HepG2 (cell line): ENCODE measurements around the gene CARD19. TPM values are rescaled to one million over a fixed set of nuclear protein-coding genes. Genes with fewer than 3 reads are reported as not detected.

ENCODE experiments used
- ATAC-seq: fragments of 200-7000 bp; cut with Tn5 transposase; 3 replicates; pipeline ENCODE4 v1.9.1; 2020; ENCODE audit warnings: mild to moderate bottlenecking, moderate library complexity
- BruUV-seq: library from RNA; stranded (reverse); fragments of 400-500 nt; replicated peaks from 2 replicates; lab custom pipeline; 2021; lab: Mats Ljungman, UMichigan
- CTCF ChIA-PET: fragments of 300-600 bp; formaldehyde crosslinking; extraction: SDS; loops from one replicate; lab custom pipeline; 2021; ENCODE audit warnings: low total read pairs, inconsistent platforms, low intra/inter-chr PET ratio; lab: Yijun Ruan, JAX
- POLR2A ChIA-PET: fragments of 350-600 bp; sonication (Branson Sonifier 250); formaldehyde crosslinking; loops from one replicate; lab custom pipeline; 2020; ENCODE audit warnings: antibody characterized with exemption, inconsistent platforms; lab: Yijun Ruan, JAX
- DNase-seq: peaks from one replicate; pipeline ENCODE4 v3.0.0-alpha.2; 2015; ENCODE audit warnings: low spot score
- FAIRE-seq: peaks from 3 replicates; lab custom pipeline; 2011; peaks lifted over from hg19 to GRCh38; lab: Jason Lieb, UNC
- H2AFZ ChIP-seq: one replicate; pipeline ENCODE4 v1.6.1; 2011; ENCODE audit warnings: low read length, inconsistent platforms
- H3K27ac ChIP-seq: fragments of 300-600 bp; 3 replicates; pipeline ENCODE4 v1.8.0; 2011; ENCODE audit warnings: mixed run types, mild to moderate bottlenecking, mixed read lengths, low read length, inconsistent platforms; ENCODE audit not compliant: insufficient read depth; ENCODE audit errors: extremely low read length
- H3K27me3 ChIP-seq, 2 experiments: fragments of 200-600 bp in 1 of 2; 2 replicates in 1 of 2; 3 replicates in 1 of 2; pipeline versions ENCODE4 v1.6.0 to v1.8.0; 2011; ENCODE audit warnings: low read length in 2 of 2, mild to moderate bottlenecking in 2 of 2, moderate library complexity in 2 of 2, inconsistent platforms in 1 of 2; ENCODE audit not compliant: insufficient read depth in 2 of 2, control insufficient read depth in 1 of 2
- H3K36me3 ChIP-seq, 2 experiments: fragments of 200-600 bp in 1 of 2; replicated peaks in 1 of 2; 2 replicates in 1 of 2; 3 replicates in 1 of 2; pipeline versions ENCODE4 v1.5.1 to v1.8.0; 2011; ENCODE audit warnings: low read length in 2 of 2, inconsistent platforms in 1 of 2; ENCODE audit not compliant: insufficient read depth in 2 of 2, control insufficient read depth in 1 of 2
- H3K4me1 ChIP-seq: 2 replicates; pipeline ENCODE4 v1.5.1; 2012; ENCODE audit warnings: low read length, inconsistent platforms; ENCODE audit not compliant: insufficient read depth
- H3K4me2 ChIP-seq: 2 replicates; pipeline ENCODE4 v1.6.0; 2011; ENCODE audit warnings: low read depth, low read length, inconsistent platforms
- H3K4me3 ChIP-seq, 3 experiments: fragments of 200-600 bp in 1 of 3; sonication (generic), shearing (Covaris generic) in 1 of 3; replicated peaks in 1 of 3; 2 replicates each; pipeline ENCODE4 v1.5.1; 2011 to 2016; ENCODE audit warnings: low read length in 3 of 3, inconsistent platforms in 2 of 3, low read depth in 2 of 3, mild to moderate bottlenecking in 2 of 3, control low read depth in 1 of 3, mixed read lengths in 1 of 3; ENCODE audit not compliant: insufficient read depth in 1 of 3
- H3K79me2 ChIP-seq: one replicate; pipeline ENCODE4 v1.6.1; 2011; ENCODE audit warnings: low read length, inconsistent platforms; ENCODE audit not compliant: insufficient read depth
- H3K9ac ChIP-seq: 2 replicates; pipeline ENCODE4 v1.6.0; 2011; ENCODE audit warnings: mild to moderate bottlenecking, low read depth, low read length, inconsistent platforms; ENCODE audit not compliant: insufficient read depth
- H3K9me3 ChIP-seq: 2 replicates; pipeline ENCODE4 v1.5.1; 2012; ENCODE audit warnings: mild to moderate bottlenecking, low read length
- H4K20me1 ChIP-seq: 2 replicates; pipeline ENCODE4 v1.6.0; 2011; ENCODE audit warnings: inconsistent platforms, mild to moderate bottlenecking, low read length, moderate library complexity; ENCODE audit not compliant: insufficient read depth
- CBFB ChIP-seq: sonication (generic); formaldehyde crosslinking; IDR thresholded peaks from 2 replicates; pipeline ENCODE4 v1.4.0; 2020; ENCODE audit warnings: missing genetic modification reagents
- DPF2 ChIP-seq: sonication (generic); formaldehyde crosslinking; IDR thresholded peaks from 2 replicates; pipeline ENCODE4 v1.4.0; 2020; ENCODE audit warnings: mild to moderate bottlenecking, low read depth, missing genetic modification reagents, borderline replicate concordance
- EED ChIP-seq: sonication (generic); formaldehyde crosslinking; IDR thresholded peaks from 2 replicates; pipeline ENCODE4 v1.5.0; 2020; ENCODE audit warnings: mild to moderate bottlenecking, missing genetic modification reagents
- ESRRA ChIP-seq: sonication (generic); formaldehyde crosslinking; IDR thresholded peaks from 2 replicates; pipeline ENCODE4 v1.5.1; 2020; ENCODE audit warnings: mild to moderate bottlenecking, low read depth, missing genetic modification reagents
- FOXM1 ChIP-seq: sonication (generic); formaldehyde crosslinking; IDR thresholded peaks from 2 replicates; pipeline ENCODE4 v1.5.0; 2020; ENCODE audit warnings: missing genetic modification reagents
- HNRNPL ChIP-seq: fragments of 200-400 bp; formaldehyde crosslinking; IDR thresholded peaks from 2 replicates; pipeline ENCODE4 v1.6.1; 2017; ENCODE audit warnings: mild to moderate bottlenecking, low read depth, low read length
- KLF13 ChIP-seq: sonication (generic); formaldehyde crosslinking; IDR thresholded peaks from 2 replicates; pipeline ENCODE4 v1.4.0; 2020; ENCODE audit warnings: mild to moderate bottlenecking, missing genetic modification reagents
- MIER2 ChIP-seq: IDR thresholded peaks from 2 replicates; pipeline ENCODE4 v1.6.1; 2016; ENCODE audit warnings: missing biosample characterization, missing genetic modification reagents
- SOX13 ChIP-seq, 3 experiments: fragments of 450-650 bp in 1 of 3; sonication (generic) in 1 of 3; formaldehyde crosslinking in 1 of 3; IDR thresholded peaks in 2 of 3; conservative IDR thresholded peaks in 1 of 3; 2 replicates each; pipeline versions ENCODE4 v1.5.0 to v1.6.1; 2016 to 2020; ENCODE audit warnings: antibody characterized with exemption in 1 of 3, mild to moderate bottlenecking in 1 of 3, missing compliant biosample characterization in 1 of 3, missing genetic modification reagents in 1 of 3, moderate library complexity in 1 of 3
- TCF12 ChIP-seq, 2 experiments: fragments of 450-650 bp in 1 of 2; sonication (generic) in 1 of 2; formaldehyde crosslinking in 1 of 2; IDR thresholded peaks; 2 replicates each; pipeline versions ENCODE4 v1.6.1 to v1.8.0; 2017 to 2022; ENCODE audit warnings: antibody characterized with exemption in 1 of 2, mild to moderate bottlenecking in 1 of 2, missing genetic modification reagents in 1 of 2, moderate library complexity in 1 of 2
- ZNF292 ChIP-seq: sonication (generic); formaldehyde crosslinking; IDR thresholded peaks from 2 replicates; pipeline ENCODE4 v1.8.1; 2022; ENCODE audit warnings: mild to moderate bottlenecking, low read depth, missing genetic modification reagents, borderline replicate concordance
- ZNF3 ChIP-seq: IDR thresholded peaks from 2 replicates; pipeline ENCODE4 v1.7.0; 2017; ENCODE audit warnings: inconsistent platforms
- ZNF687 ChIP-seq: sonication (generic); formaldehyde crosslinking; IDR thresholded peaks from 2 replicates; pipeline ENCODE4 v1.5.1; 2020; ENCODE audit warnings: mild to moderate bottlenecking, missing genetic modification reagents, moderate library complexity
- WGBS: methylation state at CpG from one replicate; pipeline ENCODE4 v1.1.6; 2017; ENCODE audit warnings: low lambda C conversion rate; 5-methylcytosine and 5-hydroxymethylcytosine counted together
- in situ Hi-C: cut with HindIII; loops from 2 replicates; pipeline ENCODE4 v1.10.0; 2017; ENCODE audit warnings: low pct_unique_long_range_greater_than_20kb; ENCODE audit not compliant: extremely low pct_ligation_motif_present
- intact Hi-C: fragments of 100-400 bp; cut with micrococcal nuclease; formaldehyde crosslinking; loops from one replicate; pipeline ENCODE4 v1.10.0; 2022; ENCODE audit not compliant: unreplicated experiment
- polyA plus RNA-seq, 8 experiments: library from polyadenylated mRNA; depleted of rRNA in 3 of 8; stranded (reverse) in 7 of 8; unstranded in 1 of 8; fragments of >200 nt; fragmentation: Illumina TruSeq in 4 of 8; extraction: Trizol in 4 of 8; gene quantifications; 2 replicates each; pipeline versions ENCODE4 v1.2.1 to v1.2.3, GENCODE V29; 2011 to 2016; ENCODE audit warnings: low read depth in 4 of 8, missing spikeins in 1 of 8, mixed read lengths in 1 of 8; ENCODE audit not compliant: insufficient read depth in 1 of 8
- total RNA-seq, 5 experiments: library from RNA; depleted of rRNA; stranded (reverse); fragments of >200 nt; fragmentation: Illumina TruSeq; extraction: Trizol; gene quantifications; 2 replicates each; pipeline ENCODE4 v1.2.3, GENCODE V29; 2016; ENCODE audit warnings: low read depth in 1 of 5
- TF ChIP-seq, protein P1 (sequence below): sonication (generic); formaldehyde crosslinking; conservative IDR thresholded peaks from 2 replicates; pipeline ENCODE4 v1.8.1; 2023; ENCODE audit warnings: missing genetic modification reagents
- TF ChIP-seq, protein P2 (sequence below): sonication (generic); formaldehyde crosslinking; IDR thresholded peaks from 2 replicates; pipeline ENCODE4 v1.4.0; 2020; ENCODE audit warnings: missing genetic modification reagents, borderline replicate concordance

Gene CARD19
- total and polyA plus RNA-seq, 2 of the 13 experiments (the other 11 are each of a cell fraction or from before 2014, with no cell fraction given): 18.4 to 47.2 TPM

GRCh38 chr9:93077811-93078210 lies 18.2 kb upstream of the CARD19 start (continued):
- TF ChIP-seq, protein P1, sequence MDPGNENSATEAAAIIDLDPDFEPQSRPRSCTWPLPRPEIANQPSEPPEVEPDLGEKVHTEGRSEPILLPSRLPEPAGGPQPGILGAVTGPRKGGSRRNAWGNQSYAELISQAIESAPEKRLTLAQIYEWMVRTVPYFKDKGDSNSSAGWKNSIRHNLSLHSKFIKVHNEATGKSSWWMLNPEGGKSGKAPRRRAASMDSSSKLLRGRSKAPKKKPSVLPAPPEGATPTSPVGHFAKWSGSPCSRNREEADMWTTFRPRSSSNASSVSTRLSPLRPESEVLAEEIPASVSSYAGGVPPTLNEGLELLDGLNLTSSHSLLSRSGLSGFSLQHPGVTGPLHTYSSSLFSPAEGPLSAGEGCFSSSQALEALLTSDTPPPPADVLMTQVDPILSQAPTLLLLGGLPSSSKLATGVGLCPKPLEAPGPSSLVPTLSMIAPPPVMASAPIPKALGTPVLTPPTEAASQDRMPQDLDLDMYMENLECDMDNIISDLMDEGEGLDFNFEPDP (CRISPR knock-in tag): no peak
- TF ChIP-seq HNRNPL: no peak
- TF ChIP-seq, all 625 proteins: peak for 0

DNA sequence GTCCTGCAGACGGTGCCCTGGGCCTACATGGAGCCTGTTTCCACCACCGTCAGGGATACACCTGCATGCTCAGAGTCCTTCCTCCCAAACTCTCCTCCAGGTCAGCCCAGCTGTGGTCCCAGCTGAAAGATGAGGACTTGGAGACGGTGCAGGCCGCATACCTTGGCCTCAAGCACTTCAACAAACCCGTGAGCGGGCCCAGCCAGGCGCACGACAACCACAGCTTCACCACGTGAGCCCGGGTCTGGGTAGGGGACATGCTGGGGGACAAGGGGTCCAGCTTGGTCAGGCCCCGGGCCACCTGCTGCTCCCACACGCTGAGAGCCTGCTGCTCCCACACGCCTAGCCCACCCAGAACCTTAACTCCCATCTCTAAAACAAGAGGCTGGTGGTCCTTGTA lies 16.6 kb upstream of the CARD19 start:
- H3K4me1 ChIP-seq: peaks cover 8% of the 10 kb centered on the region; the same call in 1 of the 2 replicates
- H2AFZ ChIP-seq: no peak overlapping the region
- BruUV-seq: no TSS peak
- no peaks in the 10 kb centered on the region for H3K27me3 ChIP-seq
- no peak for ATAC-seq
- no peak overlapping the region for H3K9ac ChIP-seq
- FAIRE-seq: no peak
- H3K79me2 ChIP-seq: no peaks in the 10 kb centered on the region
- no peak for DNase-seq
- H3K4me3 ChIP-seq: no peak overlapping the region
- H3K36me3 ChIP-seq: no peaks in the 10 kb centered on the region
- CTCF ChIA-PET: no interaction called here
- no peak overlapping the region for H3K4me2 ChIP-seq
- no peaks in the 10 kb centered on the region for H3K9me3 ChIP-seq
- no peaks in the 10 kb centered on the region for H4K20me1 ChIP-seq
- in situ Hi-C loops (no loop called here), intact Hi-C loops (no loop called here)
- POLR2A ChIA-PET: no interaction called here
- WGBS: 60% methylated on average over 2 of the region's 13 CpGs
- H3K27ac ChIP-seq: no peak overlapping the region
- TF ChIP-seq TCF12 (IDR thresholded peaks at IDR 0.05): no peak
- no peak for TF ChIP-seq TCF12 (CRISPR knock-in tag; IDR thresholded peaks at IDR 0.05)
- no peak for TF ChIP-seq ESRRA (CRISPR knock-in tag)
- TF ChIP-seq, protein P2, sequence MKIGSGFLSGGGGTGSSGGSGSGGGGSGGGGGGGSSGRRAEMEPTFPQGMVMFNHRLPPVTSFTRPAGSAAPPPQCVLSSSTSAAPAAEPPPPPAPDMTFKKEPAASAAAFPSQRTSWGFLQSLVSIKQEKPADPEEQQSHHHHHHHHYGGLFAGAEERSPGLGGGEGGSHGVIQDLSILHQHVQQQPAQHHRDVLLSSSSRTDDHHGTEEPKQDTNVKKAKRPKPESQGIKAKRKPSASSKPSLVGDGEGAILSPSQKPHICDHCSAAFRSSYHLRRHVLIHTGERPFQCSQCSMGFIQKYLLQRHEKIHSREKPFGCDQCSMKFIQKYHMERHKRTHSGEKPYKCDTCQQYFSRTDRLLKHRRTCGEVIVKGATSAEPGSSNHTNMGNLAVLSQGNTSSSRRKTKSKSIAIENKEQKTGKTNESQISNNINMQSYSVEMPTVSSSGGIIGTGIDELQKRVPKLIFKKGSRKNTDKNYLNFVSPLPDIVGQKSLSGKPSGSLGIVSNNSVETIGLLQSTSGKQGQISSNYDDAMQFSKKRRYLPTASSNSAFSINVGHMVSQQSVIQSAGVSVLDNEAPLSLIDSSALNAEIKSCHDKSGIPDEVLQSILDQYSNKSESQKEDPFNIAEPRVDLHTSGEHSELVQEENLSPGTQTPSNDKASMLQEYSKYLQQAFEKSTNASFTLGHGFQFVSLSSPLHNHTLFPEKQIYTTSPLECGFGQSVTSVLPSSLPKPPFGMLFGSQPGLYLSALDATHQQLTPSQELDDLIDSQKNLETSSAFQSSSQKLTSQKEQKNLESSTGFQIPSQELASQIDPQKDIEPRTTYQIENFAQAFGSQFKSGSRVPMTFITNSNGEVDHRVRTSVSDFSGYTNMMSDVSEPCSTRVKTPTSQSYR (CRISPR knock-in tag): no peak
- no peak for TF ChIP-seq CBFB
- TF ChIP-seq ZNF3 (CRISPR knock-in tag): no peak
- no peak for TF ChIP-seq KLF13 (CRISPR knock-in tag)
- no peak for TF ChIP-seq SOX13 (IDR thresholded peaks at IDR 0.05)
- no peak for TF ChIP-seq SOX13 (CRISPR knock-in tag; conservative IDR thresholded peaks at IDR 0.05 in 1 of 2, IDR thresholded peaks at IDR 0.05 in 1 of 2)
- no peak for TF ChIP-seq MIER2 (CRISPR knock-in tag)
- TF ChIP-seq ZNF292: no peak
- no peak for TF ChIP-seq EED
- no peak for TF ChIP-seq FOXM1 (CRISPR knock-in tag)
- TF ChIP-seq ZNF687 (CRISPR knock-in tag): no peak
- no peak for TF ChIP-seq DPF2 (CRISPR knock-in tag)
